NK-92 treated with Interleukin-12 subunit alpha and Interleukin-12 subunit beta, amount 100 ng/mL, for 24 hours (cell line): Measurements from ENCODE around the gene NAT16.
"Not testable (repeated sequence)": the region's sequence is repeated elsewhere in the genome, so short reads cannot be mapped to it uniquely, and the experiment has no call there.

ENCODE experiments used
- DNase-seq: peaks from one replicate; lab custom pipeline; 2025; lab: John Stamatoyannopoulos, UW

Gene NAT16

GRCh38 chr7:101125989-101126650 is 54.0 kb downstream of the NAT16 start:
- DNase-seq, result peak; percentile 30

- no peak for DNase-seq
Measured at GRCh38 chr7:101124376-101125056, 55.6 kb downstream of the NAT16 start.

- DNase-seq, result no peak
Measured at GRCh38 chr7:101123703-101124068, 56.4 kb downstream of the NAT16 start.

- no peak for DNase-seq
Measured at GRCh38 chr7:101122933-101123702, 57.0 kb downstream of the NAT16 start.

GRCh38 chr7:101121991-101122932 is 57.8 kb downstream of the NAT16 start:
- no peak for DNase-seq

GRCh38 chr7:101121631-101121990 is 58.5 kb downstream of the NAT16 start:
- DNase-seq, result not testable (repeated sequence)
